Measurements from ENCODE around the gene GPN2.
A peak's percentile ranks its signal among the peaks of the same experiment; 100 is the strongest.
"Not testable (repeated sequence)": the region's sequence is repeated elsewhere in the genome, so short reads cannot be mapped to it uniquely, and the experiment has no call there.

GPN2 gene

DNA sequence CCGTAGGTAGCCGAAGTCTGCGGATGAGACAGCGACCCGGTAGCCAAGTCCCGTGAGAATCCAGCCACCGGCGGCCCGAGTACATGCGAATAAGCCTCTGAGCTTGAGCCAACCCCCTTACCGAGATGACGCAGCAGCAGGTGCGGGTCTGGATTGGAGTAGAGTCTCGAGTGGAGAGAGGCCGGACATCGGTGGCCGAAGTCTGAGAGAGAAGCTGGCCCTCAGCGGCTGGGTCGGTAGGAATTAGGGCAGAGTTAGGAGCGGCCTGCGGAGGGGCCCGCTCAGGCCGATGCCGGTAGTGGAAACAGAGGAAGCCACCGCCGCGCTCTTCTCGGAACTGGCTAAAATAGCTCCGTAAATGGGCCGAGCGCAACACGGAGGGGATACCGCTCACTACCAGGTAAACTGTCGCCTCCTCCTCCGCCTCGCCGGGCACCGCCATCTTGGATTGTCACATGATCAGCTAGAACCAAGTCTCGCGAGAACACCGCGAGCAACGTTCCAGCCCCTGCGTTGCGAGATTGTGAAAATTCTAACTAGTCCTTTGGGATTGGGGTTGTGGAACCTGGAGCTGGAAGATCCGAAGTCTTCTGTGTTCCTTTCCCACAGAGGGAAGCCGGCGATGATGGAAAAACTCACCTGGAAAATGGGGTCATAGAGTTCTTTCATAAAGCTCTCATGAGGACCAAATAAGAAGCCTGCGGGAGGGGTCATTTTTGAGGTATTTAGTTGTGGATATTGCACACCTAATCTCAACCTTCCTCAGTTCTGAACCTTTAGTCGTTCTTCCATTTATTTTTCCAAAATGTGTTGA, 10.1 kb upstream of the GPN2 start, which contains the start of gene GPATCH3:
Gene GPATCH3, minus strand, starts transcription at position 467 of the 814 bp plus-strand sequence. Its CDS starts 25 bp downstream, at position 442.
- H3K27ac ChIP-seq (ENCODE audit: low read depth, low read length): peak within 1 kb of the TSS; percentile 92
- H3K4me1 ChIP-seq (ENCODE audit: insufficient read depth, low read length): 0 out of 2 replicates have a peak, but pooled peaks cover 5% of the 10 kb centered on the region
- under 1% methylated on average over 49 of the region's 50 CpGs for WGBS
- peak within 1 kb of the TSS; percentile 94 for H3K9ac ChIP-seq (ENCODE audit: low read depth, low read length)
- H3K36me3 ChIP-seq (ENCODE audit: insufficient read depth, low read length): peaks cover 19% of the 10 kb centered on the region
- no peaks in the 10 kb centered on the region for H3K27me3 ChIP-seq (ENCODE audit: insufficient read depth, low read length)
- H3K4me3 ChIP-seq (ENCODE audit: low read length): peak within 1 kb of the TSS; percentile 85
- no peaks in the 10 kb centered on the region for H3K9me3 ChIP-seq (ENCODE audit: insufficient read depth, low read depth, low read length)

- Histone ChIP-seq H3K9ac (ENCODE audit: low read depth, low read length) (no peak overlapping the region), H3K9me3 (ENCODE audit: insufficient read depth, low read depth, low read length) (no peaks in the 10 kb centered on the region), H3K36me3 (ENCODE audit: insufficient read depth, low read length) (peaks cover 45% of the 10 kb centered on the region), H3K27me3 (ENCODE audit: insufficient read depth, low read length) (no peaks in the 10 kb centered on the region), H3K4me3 (ENCODE audit: low read length) (no peak overlapping the region), H3K4me1 (ENCODE audit: insufficient read depth, low read length) (0 out of 2 replicates have a peak, but pooled peaks cover 5% of the 10 kb centered on the region), H3K27ac (ENCODE audit: low read depth, low read length) (no peak overlapping the region)
- 94% methylated on average over 9 of the region's 9 CpGs for WGBS
These were observed 7.3 kb upstream of the GPN2 start for GRCh38 chr1:26897351-26897750.

DNA sequence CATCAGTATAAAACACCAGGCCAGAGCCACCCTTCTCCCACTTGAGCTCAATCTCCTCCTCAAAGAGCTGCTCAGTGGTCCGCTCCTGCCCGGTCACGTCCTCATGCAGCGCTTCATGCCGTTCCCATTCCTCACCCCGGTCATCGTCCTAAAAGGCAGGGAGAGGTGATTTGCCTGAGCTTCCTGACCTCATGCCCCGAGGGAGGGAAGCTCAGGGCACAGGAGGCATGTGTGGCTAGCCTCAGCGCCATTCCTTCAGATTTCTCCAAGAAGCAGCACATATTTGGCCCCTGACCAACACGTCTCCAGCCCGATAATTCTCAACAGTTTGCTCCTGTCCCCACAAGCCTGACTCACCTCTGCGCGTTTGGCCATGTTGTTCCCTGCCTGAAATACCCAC, 4.2 kb upstream of the GPN2 start:
- H3K4me3 ChIP-seq (ENCODE audit: low read length): no peak overlapping the region
- no peak overlapping the region for H3K27ac ChIP-seq (ENCODE audit: low read depth, low read length)
- no peak overlapping the region for H3K9ac ChIP-seq (ENCODE audit: low read depth, low read length)
- no peaks in the 10 kb centered on the region for H3K9me3 ChIP-seq (ENCODE audit: insufficient read depth, low read depth, low read length)
- H3K27me3 ChIP-seq (ENCODE audit: insufficient read depth, low read length): no peaks in the 10 kb centered on the region
- 96% methylated on average over 13 of the region's 13 CpGs for WGBS
- peaks cover 50% of the 10 kb centered on the region for H3K36me3 ChIP-seq (ENCODE audit: insufficient read depth, low read length)
- 0 out of 2 replicates have a peak, but pooled peaks cover 3% of the 10 kb centered on the region for H3K4me1 ChIP-seq (ENCODE audit: insufficient read depth, low read length)

DNA sequence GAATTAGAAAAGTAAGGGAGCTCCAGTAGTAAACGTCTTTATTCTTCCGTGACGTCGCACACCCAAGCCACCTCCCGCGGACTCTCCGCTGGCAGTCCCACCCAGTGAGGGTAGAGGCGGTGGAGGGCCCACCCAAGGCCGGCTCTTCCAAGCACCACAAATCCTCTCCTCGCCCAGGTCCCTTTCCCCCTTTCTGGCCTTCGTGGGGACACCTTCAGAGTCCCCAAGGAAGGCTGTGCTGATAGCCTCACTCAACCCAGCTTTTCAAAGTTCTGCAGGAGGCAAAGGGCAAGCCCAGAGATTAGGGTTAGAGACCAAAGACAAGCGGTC, 349 bp upstream of the GPN2 start:
- Histone ChIP-seq H3K9ac (ENCODE audit: low read depth, low read length) (peak overlapping the region; percentile 86), H3K4me1 (ENCODE audit: insufficient read depth, low read length) (no peaks in the 10 kb centered on the region), H3K27ac (ENCODE audit: low read depth, low read length) (peak overlapping the region; percentile 86), H3K9me3 (ENCODE audit: insufficient read depth, low read depth, low read length) (no peaks in the 10 kb centered on the region), H3K27me3 (ENCODE audit: insufficient read depth, low read length) (no peaks in the 10 kb centered on the region), H3K36me3 (ENCODE audit: insufficient read depth, low read length) (peaks cover 58% of the 10 kb centered on the region), H3K4me3 (ENCODE audit: low read length) (peak overlapping the region; percentile 94)
- 20% methylated on average over 12 of the region's 12 CpGs for WGBS

DNA sequence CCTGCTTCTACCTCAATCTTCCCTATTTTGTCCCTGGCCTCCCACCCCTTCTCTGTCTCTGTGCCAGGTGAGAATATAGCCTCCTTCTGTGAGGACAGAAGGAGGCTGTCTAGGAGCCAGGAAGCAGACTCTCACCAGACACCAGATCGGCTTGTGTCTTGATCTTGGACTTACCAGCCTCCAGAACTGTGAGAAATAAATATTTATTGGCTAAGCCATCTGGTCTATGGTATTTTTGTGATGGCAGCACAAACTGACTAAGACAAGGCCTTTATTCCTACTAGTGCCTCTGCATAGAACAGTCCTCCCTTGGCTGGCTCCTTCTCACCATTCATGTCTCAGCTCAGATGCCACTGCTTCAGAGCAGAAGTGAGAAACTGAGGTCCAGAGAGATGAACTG, 1.9 kb downstream of the GPN2 start:
- 100% methylated on average over 1 of the region's 1 CpG for WGBS
- H3K9me3 ChIP-seq (ENCODE audit: insufficient read depth, low read depth, low read length): no peaks in the 10 kb centered on the region

GRCh38 chr1:26887125-26887524, 3.0 kb downstream of the GPN2 start:
- 100% methylated on average over 1 of the region's 1 CpG for WGBS
- peaks cover 63% of the 10 kb centered on the region for H3K36me3 ChIP-seq (ENCODE audit: insufficient read depth, low read length)

More for the DNA sequence above, 1.9 kb downstream of the GPN2 start:
- Histone ChIP-seq H3K27me3 (ENCODE audit: insufficient read depth, low read length) (no peaks in the 10 kb centered on the region), H3K27ac (ENCODE audit: low read depth, low read length) (no peak overlapping the region), H3K36me3 (ENCODE audit: insufficient read depth, low read length) (peaks cover 63% of the 10 kb centered on the region), H3K9ac (ENCODE audit: low read depth, low read length) (no peak overlapping the region), H3K4me3 (ENCODE audit: low read length) (no peak overlapping the region), H3K4me1 (ENCODE audit: insufficient read depth, low read length) (no peaks in the 10 kb centered on the region)

GRCh38 chr1:26882696-26883463, 7.2 kb downstream of the GPN2 start:
- H3K36me3 ChIP-seq (ENCODE audit: insufficient read depth, low read length): peaks cover 81% of the 10 kb centered on the region
- H3K9ac ChIP-seq (ENCODE audit: low read depth, low read length): no peak overlapping the region
- H3K27me3 ChIP-seq (ENCODE audit: insufficient read depth, low read length): no peaks in the 10 kb centered on the region
- no peak overlapping the region for H3K4me3 ChIP-seq (ENCODE audit: low read length)
- 92% methylated on average over 5 of the region's 5 CpGs for WGBS
- H3K9me3 ChIP-seq (ENCODE audit: insufficient read depth, low read depth, low read length): no peaks in the 10 kb centered on the region
- no peak overlapping the region for H3K27ac ChIP-seq (ENCODE audit: low read depth, low read length)
- H3K4me1 ChIP-seq (ENCODE audit: insufficient read depth, low read length): no peaks in the 10 kb centered on the region

More at GRCh38 chr1:26887125-26887524, 3.0 kb downstream of the GPN2 start:
- Histone ChIP-seq H3K27me3 (ENCODE audit: insufficient read depth, low read length) (no peaks in the 10 kb centered on the region), H3K9me3 (ENCODE audit: insufficient read depth, low read depth, low read length) (no peaks in the 10 kb centered on the region), H3K4me3 (ENCODE audit: low read length) (no peak overlapping the region), H3K4me1 (ENCODE audit: insufficient read depth, low read length) (no peaks in the 10 kb centered on the region), H3K27ac (ENCODE audit: low read depth, low read length) (no peak overlapping the region), H3K9ac (ENCODE audit: low read depth, low read length) (no peak overlapping the region)

DNA sequence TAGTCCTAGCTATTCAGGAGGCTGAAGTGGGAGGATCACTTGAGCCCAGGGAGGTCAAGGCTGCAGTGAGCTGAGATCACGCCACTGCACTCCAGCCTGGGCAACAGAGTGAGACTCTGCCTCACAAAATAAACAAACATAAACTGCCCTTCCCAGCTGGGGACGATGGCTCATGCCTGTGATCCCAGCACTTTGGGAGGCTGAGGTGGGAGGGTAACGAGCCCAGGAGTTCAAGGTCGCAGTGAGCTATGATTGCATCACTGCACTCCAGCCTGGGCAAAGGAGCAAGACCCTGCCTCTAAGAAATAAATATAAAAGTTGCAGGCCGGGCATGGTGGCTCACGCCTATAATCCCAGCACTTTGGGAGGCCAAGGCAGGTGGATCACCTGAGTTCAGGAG, 8.5 kb downstream of the GPN2 start:
- WGBS: 88% methylated on average over 6 of the region's 6 CpGs
- H3K4me1 ChIP-seq (ENCODE audit: insufficient read depth, low read length); H3K4me3 ChIP-seq (ENCODE audit: low read length); H3K27ac ChIP-seq (ENCODE audit: low read depth, low read length); H3K27me3 ChIP-seq (ENCODE audit: insufficient read depth, low read length); H3K9me3 ChIP-seq (ENCODE audit: insufficient read depth, low read depth, low read length); H3K9ac ChIP-seq (ENCODE audit: low read depth, low read length): not testable (repeated sequence)
- H3K36me3 ChIP-seq (ENCODE audit: insufficient read depth, low read length): peaks cover 86% of the 10 kb centered on the region

GRCh38 chr1:26879793-26880192, 10.3 kb downstream of the GPN2 start:
- Histone ChIP-seq H3K4me1 (ENCODE audit: insufficient read depth, low read length) (no peaks in the 10 kb centered on the region), H3K9ac (ENCODE audit: low read depth, low read length) (no peak overlapping the region), H3K36me3 (ENCODE audit: insufficient read depth, low read length) (peaks cover 72% of the 10 kb centered on the region), H3K27me3 (ENCODE audit: insufficient read depth, low read length) (no peaks in the 10 kb centered on the region), H3K27ac (ENCODE audit: low read depth, low read length) (no peak overlapping the region), H3K4me3 (ENCODE audit: low read length) (no peak overlapping the region), H3K9me3 (ENCODE audit: insufficient read depth, low read depth, low read length) (no peaks in the 10 kb centered on the region)
- 98% methylated on average over 4 of the region's 4 CpGs for WGBS

- no peak overlapping the region for H3K4me3 ChIP-seq (ENCODE audit: low read length)
- H3K36me3 ChIP-seq (ENCODE audit: insufficient read depth, low read length): peaks cover 48% of the 10 kb centered on the region
- H3K9ac ChIP-seq (ENCODE audit: low read depth, low read length): no peak overlapping the region
- 95% methylated on average over 1 of the region's 2 CpGs for WGBS
- H3K27ac ChIP-seq (ENCODE audit: low read depth, low read length): no peak overlapping the region
- H3K27me3 ChIP-seq (ENCODE audit: insufficient read depth, low read length): no peaks in the 10 kb centered on the region
- H3K9me3 ChIP-seq (ENCODE audit: insufficient read depth, low read depth, low read length): no peaks in the 10 kb centered on the region
- no peaks in the 10 kb centered on the region; the same call in 1 of the 2 replicates for H3K4me1 ChIP-seq (ENCODE audit: insufficient read depth, low read length)
These were observed 12.8 kb downstream of the GPN2 start for GRCh38 chr1:26877326-26877725.

- 55% methylated on average over 4 of the region's 4 CpGs for WGBS
- Histone ChIP-seq H3K9me3 (ENCODE audit: insufficient read depth, low read depth, low read length) (no peaks in the 10 kb centered on the region), H3K9ac (ENCODE audit: low read depth, low read length) (no peak overlapping the region; the same call in 1 of the 2 replicates), H3K4me1 (ENCODE audit: insufficient read depth, low read length) (no peaks in the 10 kb centered on the region; the same call in 1 of the 2 replicates), H3K27me3 (ENCODE audit: insufficient read depth, low read length) (no peaks in the 10 kb centered on the region), H3K36me3 (ENCODE audit: insufficient read depth, low read length) (peaks cover 26% of the 10 kb centered on the region), H3K27ac (ENCODE audit: low read depth, low read length) (peak overlapping the region; percentile 32; the same call in 1 of the 2 replicates), H3K4me3 (ENCODE audit: low read length) (no peak overlapping the region)
These were observed 15.2 kb downstream of the GPN2 start for GRCh38 chr1:26874896-26875295.

All from HUES64 (cell line).